ENCODE measurements around the gene PTPN18. TPM values are rescaled to one million over a fixed set of nuclear protein-coding genes. Genes with fewer than 3 reads are reported as not detected.

The PTPN18 gene
- total RNA-seq, 1 experiment from 2014 or later: 46.5 TPM

DNA sequence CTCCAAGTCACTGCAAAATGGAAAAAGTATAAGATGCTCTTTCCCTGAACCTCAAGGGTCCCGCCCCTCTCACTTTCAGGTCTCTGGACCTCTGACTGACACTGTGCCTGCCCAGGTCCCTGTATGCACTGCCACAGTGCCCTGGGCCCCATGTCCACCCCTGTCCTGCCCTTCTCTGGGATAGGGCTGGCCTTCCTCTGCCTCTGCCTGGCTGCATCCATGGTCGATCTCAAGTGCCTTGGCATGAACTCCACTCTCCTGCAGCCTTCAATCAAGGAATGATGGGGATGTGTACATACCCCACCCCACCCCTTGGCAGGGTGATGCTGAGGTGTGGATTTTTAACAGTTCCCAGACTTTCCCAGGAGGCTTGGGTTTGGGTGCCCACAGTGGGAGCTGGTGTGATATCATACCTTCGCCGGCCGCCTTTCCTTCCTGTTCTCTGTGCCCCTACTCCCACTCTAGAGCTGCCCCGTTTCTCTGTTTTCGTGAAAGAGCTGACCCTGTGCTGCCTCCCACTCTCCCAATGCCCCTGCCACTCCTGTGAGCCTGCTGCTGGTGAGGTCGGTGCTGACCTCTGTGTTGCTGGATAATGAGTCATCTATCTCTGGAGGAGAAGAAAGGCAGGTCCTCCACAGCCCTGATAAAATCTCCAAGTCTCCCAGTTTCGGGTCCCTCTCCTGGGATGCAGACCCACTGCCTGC, 18.9 kb downstream of the PTPN18 start:
- Histone ChIP-seq H3K4me1 (peaks cover 6% of the 10 kb centered on the region), H3K4me3 (ENCODE audit: low read depth, low read length) (no peak overlapping the region), H3K36me3 (ENCODE audit: control insufficient read depth, insufficient read depth, low read length) (peaks cover 4% of the 10 kb centered on the region; the same call in 1 of the 2 replicates), H3K9me3 (no peaks in the 10 kb centered on the region), H3K27me3 (replicated peaks; ENCODE audit: control insufficient read depth, insufficient read depth, low read length) (no peaks in the 10 kb centered on the region)
- H3K4me1 Mint-ChIP-seq (ENCODE audit: low read depth, unreplicated experiment): peaks cover 23% of the 10 kb centered on the region
- peak overlapping the region; percentile 45 for H3K27ac Mint-ChIP-seq (ENCODE audit: unreplicated experiment)
- H3K4me3 Mint-ChIP-seq (ENCODE audit: unreplicated experiment): peak overlapping the region; percentile 51
- H3K27me3 Mint-ChIP-seq (ENCODE audit: insufficient read depth, unreplicated experiment): no peaks in the 10 kb centered on the region
- no peaks in the 10 kb centered on the region for H3K9me3 Mint-ChIP-seq (ENCODE audit: unreplicated experiment)
- no peak for DNase-seq
- TF ChIP-seq, protein P1, sequence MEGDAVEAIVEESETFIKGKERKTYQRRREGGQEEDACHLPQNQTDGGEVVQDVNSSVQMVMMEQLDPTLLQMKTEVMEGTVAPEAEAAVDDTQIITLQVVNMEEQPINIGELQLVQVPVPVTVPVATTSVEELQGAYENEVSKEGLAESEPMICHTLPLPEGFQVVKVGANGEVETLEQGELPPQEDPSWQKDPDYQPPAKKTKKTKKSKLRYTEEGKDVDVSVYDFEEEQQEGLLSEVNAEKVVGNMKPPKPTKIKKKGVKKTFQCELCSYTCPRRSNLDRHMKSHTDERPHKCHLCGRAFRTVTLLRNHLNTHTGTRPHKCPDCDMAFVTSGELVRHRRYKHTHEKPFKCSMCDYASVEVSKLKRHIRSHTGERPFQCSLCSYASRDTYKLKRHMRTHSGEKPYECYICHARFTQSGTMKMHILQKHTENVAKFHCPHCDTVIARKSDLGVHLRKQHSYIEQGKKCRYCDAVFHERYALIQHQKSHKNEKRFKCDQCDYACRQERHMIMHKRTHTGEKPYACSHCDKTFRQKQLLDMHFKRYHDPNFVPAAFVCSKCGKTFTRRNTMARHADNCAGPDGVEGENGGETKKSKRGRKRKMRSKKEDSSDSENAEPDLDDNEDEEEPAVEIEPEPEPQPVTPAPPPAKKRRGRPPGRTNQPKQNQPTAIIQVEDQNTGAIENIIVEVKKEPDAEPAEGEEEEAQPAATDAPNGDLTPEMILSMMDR (IDR thresholded peaks at IDR 0.05; ENCODE audit: insufficient read depth in 1 of 2, low read depth in 1 of 2, low read length in 1 of 2, severe bottlenecking in 1 of 2, unreplicated experiment in 1 of 2): no peak
- intact Hi-C loops (cut with micrococcal nuclease; ENCODE audit: unreplicated experiment): loop anchor here (5.0 kb wide), 1 partner anchor 53 kb away; no protein-coding TSS in a partner anchor
- POLR2A ChIA-PET: no interaction called here
- CTCF ChIA-PET: no interaction called here
- no TSS peak for BruUV-seq (replicated peaks)
- H3K36me3 Mint-ChIP-seq (ENCODE audit: insufficient read depth, unreplicated experiment): peaks cover 38% of the 10 kb centered on the region

- CTCF ChIA-PET: no interaction called here
- H3K27ac Mint-ChIP-seq (ENCODE audit: unreplicated experiment): peak overlapping the region; percentile 45
These were observed 19.7 kb downstream of the PTPN18 start for GRCh38 chr2:130375291-130376266.

More at GRCh38 chr2:130375291-130376266, 19.7 kb downstream of the PTPN18 start:
- TF ChIP-seq, protein P1 (IDR thresholded peaks at IDR 0.05; ENCODE audit: insufficient read depth in 1 of 2, low read depth in 1 of 2, low read length in 1 of 2, severe bottlenecking in 1 of 2, unreplicated experiment in 1 of 2): no peak
- no peaks in the 10 kb centered on the region for H3K27me3 ChIP-seq (replicated peaks; ENCODE audit: control insufficient read depth, insufficient read depth, low read length)
- DNase-seq: no peak
- BruUV-seq (replicated peaks): no TSS peak
- no peaks in the 10 kb centered on the region for H3K9me3 ChIP-seq
- Mint-ChIP-seq H3K36me3 (ENCODE audit: insufficient read depth, unreplicated experiment) (peaks cover 33% of the 10 kb centered on the region), H3K4me3 (ENCODE audit: unreplicated experiment) (peak overlapping the region; percentile 51), H3K9me3 (ENCODE audit: unreplicated experiment) (no peaks in the 10 kb centered on the region), H3K27me3 (ENCODE audit: insufficient read depth, unreplicated experiment) (no peaks in the 10 kb centered on the region), H3K4me1 (ENCODE audit: low read depth, unreplicated experiment) (peaks cover 23% of the 10 kb centered on the region)
- POLR2A ChIA-PET: no interaction called here
- H3K4me3 ChIP-seq (ENCODE audit: low read depth, low read length): no peak overlapping the region
- peaks cover 6% of the 10 kb centered on the region for H3K4me1 ChIP-seq
- intact Hi-C loops (cut with micrococcal nuclease; ENCODE audit: unreplicated experiment): no loop called here
- no peaks in the 10 kb centered on the region; the same call in 1 of the 2 replicates for H3K36me3 ChIP-seq (ENCODE audit: control insufficient read depth, insufficient read depth, low read length)

Data from Caco-2 (cell line).